Memory B cell (primary cell): Measurements from ENCODE around the gene ZFP36.

Experiments
- ATAC-seq: fragments of 150-1000 bp; cut with Tn5 transposase; 2 replicates; pipeline ENCODE4 v1.10.0; 2021; ENCODE audit warnings: low read depth, mild to moderate bottlenecking, moderate library complexity
- DNase-seq, 2 donors: peaks; one replicate each; pipeline ENCODE4 v3.0.0; 2022; ENCODE audit warnings: low spot score in 2 of 2
- H3K27ac Mint-ChIP-seq: one replicate; pipeline ENCODE4 v1.8.0; 2022; ENCODE audit warnings: mild to moderate bottlenecking, moderate library complexity, mixed read lengths
- H3K27me3 Mint-ChIP-seq: one replicate; pipeline ENCODE4 v1.8.0; 2022; ENCODE audit warnings: mixed read lengths
- H3K36me3 Mint-ChIP-seq: one replicate; pipeline ENCODE4 v1.8.0; 2022; ENCODE audit warnings: mild to moderate bottlenecking, mixed read lengths
- H3K4me1 Mint-ChIP-seq: one replicate; pipeline ENCODE4 v1.8.0; 2022; ENCODE audit warnings: mixed read lengths
- H3K4me3 Mint-ChIP-seq: one replicate; pipeline ENCODE4 v1.8.0; 2022; ENCODE audit warnings: mild to moderate bottlenecking, moderate library complexity, mixed read lengths
- H3K9me3 Mint-ChIP-seq: one replicate; pipeline ENCODE4 v1.8.0; 2022; ENCODE audit warnings: mixed read lengths

The ZFP36 gene

GRCh38 chr19:39415111-39416046 is 8.7 kb downstream of the ZFP36 start:
- Mint-ChIP-seq H3K4me1 (peaks cover 32% of the 10 kb centered on the region), H3K27ac (peak overlapping the region; percentile 96), H3K27me3 (no peaks in the 10 kb centered on the region), H3K4me3 (peak overlapping the region; percentile 39), H3K9me3 (no peaks in the 10 kb centered on the region), H3K36me3 (peaks cover 12% of the 10 kb centered on the region)
- DNase-seq (no peak), ATAC-seq (no peak)

GRCh38 chr19:39416152-39417120 is 9.8 kb downstream of the ZFP36 start:
- DNase-seq (no peak), ATAC-seq (no peak)
- H3K9me3 Mint-ChIP-seq = no peaks in the 10 kb centered on the region
- H3K36me3 Mint-ChIP-seq = peaks cover 9% of the 10 kb centered on the region
- peaks cover 21% of the 10 kb centered on the region for H3K4me1 Mint-ChIP-seq
- H3K27me3 Mint-ChIP-seq = no peaks in the 10 kb centered on the region
- no peak overlapping the region for H3K27ac Mint-ChIP-seq
- no peak overlapping the region for H3K4me3 Mint-ChIP-seq

- no peak overlapping the region for H3K27ac Mint-ChIP-seq
- H3K4me3 Mint-ChIP-seq = no peak overlapping the region
- H3K9me3 Mint-ChIP-seq = no peaks in the 10 kb centered on the region
- no peaks in the 10 kb centered on the region for H3K27me3 Mint-ChIP-seq
- ATAC-seq = peak; percentile 29
- no peak for DNase-seq
- peaks cover 8% of the 10 kb centered on the region for H3K36me3 Mint-ChIP-seq
- H3K4me1 Mint-ChIP-seq = peaks cover 15% of the 10 kb centered on the region
These were observed 11.0 kb downstream of the ZFP36 start for GRCh38 chr19:39417463-39418181.

GRCh38 chr19:39419003-39419402 is 12.4 kb downstream of the ZFP36 start:
- Mint-ChIP-seq H3K36me3 (peaks cover 10% of the 10 kb centered on the region), H3K27ac (no peak overlapping the region), H3K27me3 (no peaks in the 10 kb centered on the region), H3K9me3 (no peaks in the 10 kb centered on the region), H3K4me1 (peaks cover 10% of the 10 kb centered on the region), H3K4me3 (no peak overlapping the region)
- ATAC-seq = no peak
- DNase-seq = no peak

GRCh38 chr19:39420769-39421168 is 14.1 kb downstream of the ZFP36 start:
- DNase-seq = no peak
- no peaks in the 10 kb centered on the region for H3K4me1 Mint-ChIP-seq
- H3K27me3 Mint-ChIP-seq = no peaks in the 10 kb centered on the region
- H3K4me3 Mint-ChIP-seq = no peak overlapping the region
- peaks cover 9% of the 10 kb centered on the region for H3K36me3 Mint-ChIP-seq
- no peak for ATAC-seq
- H3K27ac Mint-ChIP-seq = no peak overlapping the region
- H3K9me3 Mint-ChIP-seq = no peaks in the 10 kb centered on the region

- Mint-ChIP-seq H3K9me3 (no peaks in the 10 kb centered on the region), H3K4me1 (no peaks in the 10 kb centered on the region), H3K4me3 (no peak overlapping the region), H3K27ac (no peak overlapping the region), H3K27me3 (no peaks in the 10 kb centered on the region), H3K36me3 (peaks cover 11% of the 10 kb centered on the region)
- ATAC-seq = no peak
- DNase-seq = no peak
These were observed 15.4 kb downstream of the ZFP36 start for GRCh38 chr19:39422020-39422419.

GRCh38 chr19:39423258-39424086 is 16.8 kb downstream of the ZFP36 start:
- Mint-ChIP-seq H3K36me3 (peaks cover 8% of the 10 kb centered on the region), H3K4me3 (no peak overlapping the region), H3K27me3 (no peaks in the 10 kb centered on the region), H3K27ac (peak overlapping the region; percentile 69), H3K4me1 (no peaks in the 10 kb centered on the region), H3K9me3 (no peaks in the 10 kb centered on the region)
- ATAC-seq (no peak), DNase-seq (no peak)

- no peak for DNase-seq
- Mint-ChIP-seq H3K27ac (peak overlapping the region; percentile 69), H3K4me1 (no peaks in the 10 kb centered on the region), H3K4me3 (no peak overlapping the region), H3K9me3 (no peaks in the 10 kb centered on the region), H3K27me3 (no peaks in the 10 kb centered on the region), H3K36me3 (peaks cover 8% of the 10 kb centered on the region)
- ATAC-seq = no peak
These were observed 18.3 kb downstream of the ZFP36 start for GRCh38 chr19:39424934-39425333.

GRCh38 chr19:39425744-39426143 is 19.1 kb downstream of the ZFP36 start:
- Mint-ChIP-seq H3K27ac (peak overlapping the region; percentile 0), H3K27me3 (no peaks in the 10 kb centered on the region), H3K4me3 (no peak overlapping the region), H3K4me1 (peaks cover 4% of the 10 kb centered on the region), H3K9me3 (no peaks in the 10 kb centered on the region), H3K36me3 (peaks cover 8% of the 10 kb centered on the region)
- DNase-seq (no peak), ATAC-seq (no peak)

- H3K27me3 Mint-ChIP-seq = no peaks in the 10 kb centered on the region
- H3K4me1 Mint-ChIP-seq = peaks cover 4% of the 10 kb centered on the region
- ATAC-seq = no peak
- no peaks in the 10 kb centered on the region for H3K9me3 Mint-ChIP-seq
- no peak overlapping the region for H3K4me3 Mint-ChIP-seq
- H3K27ac Mint-ChIP-seq = peak overlapping the region; percentile 0
- DNase-seq = no peak
- peaks cover 8% of the 10 kb centered on the region for H3K36me3 Mint-ChIP-seq
These were observed 19.5 kb downstream of the ZFP36 start for GRCh38 chr19:39426170-39426569.

GRCh38 chr19:39427707-39428106 is 21.1 kb downstream of the ZFP36 start:
- no peak for DNase-seq
- Mint-ChIP-seq H3K36me3 (peaks cover 10% of the 10 kb centered on the region), H3K27ac (no peak overlapping the region), H3K9me3 (no peaks in the 10 kb centered on the region), H3K4me1 (peaks cover 4% of the 10 kb centered on the region), H3K27me3 (no peaks in the 10 kb centered on the region), H3K4me3 (no peak overlapping the region)
- no peak for ATAC-seq

GRCh38 chr19:39428283-39429112 is 21.9 kb downstream of the ZFP36 start:
- H3K27ac Mint-ChIP-seq = no peak overlapping the region
- DNase-seq (no peak), ATAC-seq (no peak)
- peaks cover 11% of the 10 kb centered on the region for H3K36me3 Mint-ChIP-seq
- no peak overlapping the region for H3K4me3 Mint-ChIP-seq
- H3K27me3 Mint-ChIP-seq = no peaks in the 10 kb centered on the region
- no peaks in the 10 kb centered on the region for H3K9me3 Mint-ChIP-seq
- peaks cover 7% of the 10 kb centered on the region for H3K4me1 Mint-ChIP-seq
